Measurements from ENCODE around the gene HIVEP1.

DNA sequence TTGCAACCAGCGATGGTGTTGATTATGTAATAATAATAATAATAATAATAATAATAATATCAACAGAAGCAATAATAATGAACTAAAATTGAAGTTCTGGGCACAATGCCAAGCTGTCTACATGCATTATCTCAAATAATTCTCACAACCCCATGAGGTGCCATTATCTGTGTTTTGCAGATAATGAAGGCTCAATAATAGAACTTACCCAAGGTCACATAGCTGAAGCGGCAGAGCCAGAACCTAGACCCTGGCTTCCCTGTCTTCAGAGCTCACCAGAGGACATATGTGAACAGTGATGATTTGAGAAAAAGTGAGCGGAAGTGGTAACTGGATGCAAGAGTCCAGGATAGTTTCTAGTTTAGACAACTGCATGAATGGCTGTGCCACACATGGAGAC lies 91.0 kb downstream of the HIVEP1 start:
- TF ChIP-seq, protein P1, sequence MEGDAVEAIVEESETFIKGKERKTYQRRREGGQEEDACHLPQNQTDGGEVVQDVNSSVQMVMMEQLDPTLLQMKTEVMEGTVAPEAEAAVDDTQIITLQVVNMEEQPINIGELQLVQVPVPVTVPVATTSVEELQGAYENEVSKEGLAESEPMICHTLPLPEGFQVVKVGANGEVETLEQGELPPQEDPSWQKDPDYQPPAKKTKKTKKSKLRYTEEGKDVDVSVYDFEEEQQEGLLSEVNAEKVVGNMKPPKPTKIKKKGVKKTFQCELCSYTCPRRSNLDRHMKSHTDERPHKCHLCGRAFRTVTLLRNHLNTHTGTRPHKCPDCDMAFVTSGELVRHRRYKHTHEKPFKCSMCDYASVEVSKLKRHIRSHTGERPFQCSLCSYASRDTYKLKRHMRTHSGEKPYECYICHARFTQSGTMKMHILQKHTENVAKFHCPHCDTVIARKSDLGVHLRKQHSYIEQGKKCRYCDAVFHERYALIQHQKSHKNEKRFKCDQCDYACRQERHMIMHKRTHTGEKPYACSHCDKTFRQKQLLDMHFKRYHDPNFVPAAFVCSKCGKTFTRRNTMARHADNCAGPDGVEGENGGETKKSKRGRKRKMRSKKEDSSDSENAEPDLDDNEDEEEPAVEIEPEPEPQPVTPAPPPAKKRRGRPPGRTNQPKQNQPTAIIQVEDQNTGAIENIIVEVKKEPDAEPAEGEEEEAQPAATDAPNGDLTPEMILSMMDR (IDR thresholded peaks at IDR 0.05) = no peak
- TF ChIP-seq POLR2A (IDR thresholded peaks at IDR 0.05) (no peak), POLR2AphosphoS5 (IDR thresholded peaks at IDR 0.05) (no peak)

Data from upper lobe of left lung (tissue), 4 donors.